HEK293 (cell line): ENCODE data around the gene TNFAIP3.

Experiments used
- CTCF ChIA-PET: fragments of 350-600 bp; formaldehyde crosslinking; extraction: SDS; loops from one replicate; lab custom pipeline; 2021; ENCODE audit warnings: antibody characterized with exemption; lab: Yijun Ruan, JAX
- POLR2A ChIA-PET: fragments of 300-600 bp; formaldehyde crosslinking; extraction: SDS; loops from one replicate; lab custom pipeline; 2020; ENCODE audit warnings: antibody characterized with exemption, inconsistent platforms; lab: Yijun Ruan, JAX
- H3K27ac ChIP-seq: fragments of 200-500 bp; sonication (Bioruptor generic); 2 replicates; pipeline ENCODE4 v1.5.1; 2014; ENCODE audit warnings: low read depth, low read length, control low read depth, inconsistent platforms; ENCODE audit errors: extremely low read depth
- H3K36me3 ChIP-seq, 2 experiments: fragments of 200-500 bp in 1 of 2; sonication (Bioruptor generic) in 1 of 2; 1 replicate in 1 of 2; 2 replicates in 1 of 2; pipeline ENCODE4 v1.5.1; 2014 to 2017; ENCODE audit warnings: inconsistent platforms in 2 of 2, low read length in 2 of 2; ENCODE audit not compliant: control insufficient read depth in 2 of 2, insufficient read depth in 1 of 2
- H3K4me1 ChIP-seq: fragments of 200-500 bp; sonication (Bioruptor generic); 2 replicates; pipeline ENCODE4 v1.5.1; 2014; ENCODE audit warnings: mild to moderate bottlenecking, low read length, inconsistent platforms; ENCODE audit not compliant: control insufficient read depth, insufficient read depth
- H3K4me3 ChIP-seq: 2 replicates; pipeline ENCODE4 v1.5.1; 2011; ENCODE audit warnings: low read depth, mild to moderate bottlenecking, control low read depth, low read length, moderate library complexity
- H3K9me3 ChIP-seq: fragments of 200-500 bp; sonication (Bioruptor generic); 2 replicates; pipeline ENCODE4 v1.5.1; 2014; ENCODE audit warnings: low read depth, low read length, inconsistent platforms; ENCODE audit not compliant: control insufficient read depth, insufficient read depth
- BCL11A ChIP-seq: fragments of 450-650 bp; formaldehyde crosslinking; IDR thresholded peaks from 2 replicates; pipeline ENCODE4 v1.5.1; 2016; ENCODE audit warnings: low read depth, missing biosample characterization, missing genetic modification characterization
- TCF7L2 ChIP-seq: IDR thresholded peaks from 2 replicates; pipeline ENCODE4 v1.6.1; 2011; ENCODE audit warnings: low read depth, mild to moderate bottlenecking, inconsistent platforms, low read length, moderate library complexity, borderline replicate concordance
- ZBTB48 ChIP-seq: fragments of 450-650 bp; formaldehyde crosslinking; IDR thresholded peaks from 2 replicates; pipeline ENCODE4 v1.5.1; 2016; ENCODE audit warnings: missing biosample characterization, missing genetic modification characterization
- ZNF121 ChIP-seq: fragments of 450-650 bp; formaldehyde crosslinking; IDR thresholded peaks from 2 replicates; pipeline ENCODE4 v1.5.1; 2016; ENCODE audit warnings: missing biosample characterization, missing genetic modification characterization
- ZNF140 ChIP-seq: fragments of 450-650 bp; formaldehyde crosslinking; IDR thresholded peaks from 2 replicates; pipeline ENCODE4 v1.5.1; 2016; ENCODE audit warnings: missing biosample characterization, missing genetic modification characterization
- ZNF169 ChIP-seq: fragments of 450-650 bp; formaldehyde crosslinking; IDR thresholded peaks from 2 replicates; pipeline ENCODE4 v1.5.1; 2016; ENCODE audit warnings: missing biosample characterization, missing genetic modification characterization
- ZNF239 ChIP-seq: fragments of 450-650 bp; formaldehyde crosslinking; IDR thresholded peaks from 2 replicates; pipeline ENCODE4 v1.5.1; 2016; ENCODE audit warnings: missing biosample characterization, missing genetic modification characterization
- ZNF280C ChIP-seq: fragments of 450-650 bp; formaldehyde crosslinking; IDR thresholded peaks from 2 replicates; pipeline ENCODE4 v1.5.1; 2016; ENCODE audit warnings: missing biosample characterization, missing genetic modification characterization
- ZNF292 ChIP-seq: fragments of 450-650 bp; formaldehyde crosslinking; IDR thresholded peaks from 2 replicates; pipeline ENCODE4 v1.5.1; 2016; ENCODE audit warnings: low read depth, missing biosample characterization, missing genetic modification characterization, borderline replicate concordance
- ZNF521 ChIP-seq: fragments of 450-650 bp; formaldehyde crosslinking; IDR thresholded peaks from 2 replicates; pipeline ENCODE4 v1.5.1; 2017; ENCODE audit warnings: missing biosample characterization, mild to moderate bottlenecking, missing genetic modification characterization
- ZNF610 ChIP-seq: fragments of 450-650 bp; formaldehyde crosslinking; IDR thresholded peaks from 2 replicates; pipeline ENCODE4 v1.5.1; 2016; ENCODE audit warnings: missing biosample characterization, missing genetic modification characterization, borderline replicate concordance
- ZNF624 ChIP-seq: fragments of 450-650 bp; formaldehyde crosslinking; IDR thresholded peaks from 2 replicates; pipeline ENCODE4 v1.5.1; 2017; ENCODE audit warnings: missing biosample characterization, missing genetic modification characterization
- ZNF677 ChIP-seq: fragments of 450-650 bp; IDR thresholded peaks from 2 replicates; pipeline ENCODE4 v1.5.0; 2018; ENCODE audit warnings: missing biosample characterization, mild to moderate bottlenecking, missing genetic modification characterization, moderate library complexity
- ZNF701 ChIP-seq: fragments of 450-650 bp; formaldehyde crosslinking; IDR thresholded peaks from 2 replicates; pipeline ENCODE4 v1.5.1; 2016; ENCODE audit warnings: missing biosample characterization, missing genetic modification characterization
- ZNF791 ChIP-seq: fragments of 450-650 bp; formaldehyde crosslinking; IDR thresholded peaks from 2 replicates; pipeline ENCODE4 v1.5.1; 2016; ENCODE audit warnings: missing biosample characterization, missing genetic modification characterization
- TF ChIP-seq, protein P1 (sequence below): fragments of 450-650 bp; formaldehyde crosslinking; IDR thresholded peaks from 2 replicates; pipeline ENCODE4 v1.5.1; 2016; ENCODE audit warnings: missing biosample characterization, missing genetic modification characterization
- TF ChIP-seq, protein P2 (sequence below): fragments of 450-650 bp; formaldehyde crosslinking; IDR thresholded peaks from 2 replicates; pipeline ENCODE4 v1.5.1; 2016; ENCODE audit warnings: missing biosample characterization, missing genetic modification characterization, borderline replicate concordance
- TF ChIP-seq, protein P3 (sequence below): fragments of 450-650 bp; formaldehyde crosslinking; IDR thresholded peaks from 2 replicates; pipeline ENCODE4 v1.5.1; 2016; ENCODE audit warnings: missing biosample characterization, missing genetic modification characterization

Gene TNFAIP3

GRCh38 chr6:137877606-137878005, 10.5 kb downstream of the TNFAIP3 start:
- no peaks in the 10 kb centered on the region for H3K4me1 ChIP-seq
- POLR2A ChIA-PET: no interaction called here

GRCh38 chr6:137878029-137878428, 11.0 kb downstream of the TNFAIP3 start:
- Histone ChIP-seq H3K4me3 (no peak overlapping the region), H3K4me1 (no peaks in the 10 kb centered on the region), H3K9me3 (no peaks in the 10 kb centered on the region), H3K27ac (no peak overlapping the region), H3K36me3 (peaks cover 0 to 86% of the 10 kb centered on the region in 2 experiments; a peak in 1 of 3 replicates)
- ChIA-PET POLR2A (no interaction called here), CTCF (interaction anchor here (2.5 kb wide), 1 partner anchor 11 kb away, joined by 11 read pairs; the partner anchor contains the start of gene TNFAIP3)
- TF ChIP-seq, protein P1, sequence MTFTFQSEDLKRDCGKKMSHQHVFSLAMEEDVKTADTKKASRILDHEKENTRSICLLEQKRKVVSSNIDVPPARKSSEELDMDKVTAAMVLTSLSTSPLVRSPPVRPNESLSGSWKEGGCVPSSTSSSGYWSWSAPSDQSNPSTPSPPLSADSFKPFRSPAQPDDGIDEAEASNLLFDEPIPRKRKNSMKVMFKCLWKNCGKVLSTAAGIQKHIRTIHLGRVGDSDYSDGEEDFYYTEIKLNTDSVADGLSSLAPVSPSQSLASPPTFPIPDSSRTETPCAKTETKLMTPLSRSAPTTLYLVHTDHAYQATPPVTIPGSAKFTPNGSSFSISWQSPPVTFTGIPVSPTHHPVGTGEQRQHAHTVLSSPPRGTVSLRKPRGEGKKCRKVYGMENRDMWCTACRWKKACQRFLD (tag by site-specific recombination): no peak
- TF ChIP-seq ZNF239 (no peak), ZNF624 (tag by site-specific recombination) (no peak), ZNF677 (tag by site-specific recombination) (no peak), ZNF701 (tag by site-specific recombination) (no peak), BCL11A (tag by site-specific recombination) (no peak), ZNF610 (tag by site-specific recombination) (no peak)

More at GRCh38 chr6:137877606-137878005, 10.5 kb downstream of the TNFAIP3 start:
- CTCF ChIA-PET: interaction anchor here (0.6 to 2.5 kb wide), 5 partner anchors 10 to 67 kb away, joined by 3 to 11 read pairs (median 4); partner anchors contain the start of gene TNFAIP3
- Histone ChIP-seq H3K27ac (no peak overlapping the region), H3K36me3 (peaks cover 0 to 86% of the 10 kb centered on the region in 2 experiments; a peak in 1 of 3 replicates), H3K4me3 (no peak overlapping the region), H3K9me3 (no peaks in the 10 kb centered on the region)
- no peak for TF ChIP-seq ZNF292 (tag by site-specific recombination)
- no peak for TF ChIP-seq ZNF521 (tag by site-specific recombination)
- no peak for TF ChIP-seq ZNF121 (tag by site-specific recombination)
- no peak for TF ChIP-seq ZBTB48 (tag by site-specific recombination)
- no peak for TF ChIP-seq ZNF169 (tag by site-specific recombination)
- no peak for TF ChIP-seq ZNF791 (tag by site-specific recombination)
- TF ChIP-seq TCF7L2: no peak
- no peak for TF ChIP-seq ZNF140 (tag by site-specific recombination)
- TF ChIP-seq, protein P2, sequence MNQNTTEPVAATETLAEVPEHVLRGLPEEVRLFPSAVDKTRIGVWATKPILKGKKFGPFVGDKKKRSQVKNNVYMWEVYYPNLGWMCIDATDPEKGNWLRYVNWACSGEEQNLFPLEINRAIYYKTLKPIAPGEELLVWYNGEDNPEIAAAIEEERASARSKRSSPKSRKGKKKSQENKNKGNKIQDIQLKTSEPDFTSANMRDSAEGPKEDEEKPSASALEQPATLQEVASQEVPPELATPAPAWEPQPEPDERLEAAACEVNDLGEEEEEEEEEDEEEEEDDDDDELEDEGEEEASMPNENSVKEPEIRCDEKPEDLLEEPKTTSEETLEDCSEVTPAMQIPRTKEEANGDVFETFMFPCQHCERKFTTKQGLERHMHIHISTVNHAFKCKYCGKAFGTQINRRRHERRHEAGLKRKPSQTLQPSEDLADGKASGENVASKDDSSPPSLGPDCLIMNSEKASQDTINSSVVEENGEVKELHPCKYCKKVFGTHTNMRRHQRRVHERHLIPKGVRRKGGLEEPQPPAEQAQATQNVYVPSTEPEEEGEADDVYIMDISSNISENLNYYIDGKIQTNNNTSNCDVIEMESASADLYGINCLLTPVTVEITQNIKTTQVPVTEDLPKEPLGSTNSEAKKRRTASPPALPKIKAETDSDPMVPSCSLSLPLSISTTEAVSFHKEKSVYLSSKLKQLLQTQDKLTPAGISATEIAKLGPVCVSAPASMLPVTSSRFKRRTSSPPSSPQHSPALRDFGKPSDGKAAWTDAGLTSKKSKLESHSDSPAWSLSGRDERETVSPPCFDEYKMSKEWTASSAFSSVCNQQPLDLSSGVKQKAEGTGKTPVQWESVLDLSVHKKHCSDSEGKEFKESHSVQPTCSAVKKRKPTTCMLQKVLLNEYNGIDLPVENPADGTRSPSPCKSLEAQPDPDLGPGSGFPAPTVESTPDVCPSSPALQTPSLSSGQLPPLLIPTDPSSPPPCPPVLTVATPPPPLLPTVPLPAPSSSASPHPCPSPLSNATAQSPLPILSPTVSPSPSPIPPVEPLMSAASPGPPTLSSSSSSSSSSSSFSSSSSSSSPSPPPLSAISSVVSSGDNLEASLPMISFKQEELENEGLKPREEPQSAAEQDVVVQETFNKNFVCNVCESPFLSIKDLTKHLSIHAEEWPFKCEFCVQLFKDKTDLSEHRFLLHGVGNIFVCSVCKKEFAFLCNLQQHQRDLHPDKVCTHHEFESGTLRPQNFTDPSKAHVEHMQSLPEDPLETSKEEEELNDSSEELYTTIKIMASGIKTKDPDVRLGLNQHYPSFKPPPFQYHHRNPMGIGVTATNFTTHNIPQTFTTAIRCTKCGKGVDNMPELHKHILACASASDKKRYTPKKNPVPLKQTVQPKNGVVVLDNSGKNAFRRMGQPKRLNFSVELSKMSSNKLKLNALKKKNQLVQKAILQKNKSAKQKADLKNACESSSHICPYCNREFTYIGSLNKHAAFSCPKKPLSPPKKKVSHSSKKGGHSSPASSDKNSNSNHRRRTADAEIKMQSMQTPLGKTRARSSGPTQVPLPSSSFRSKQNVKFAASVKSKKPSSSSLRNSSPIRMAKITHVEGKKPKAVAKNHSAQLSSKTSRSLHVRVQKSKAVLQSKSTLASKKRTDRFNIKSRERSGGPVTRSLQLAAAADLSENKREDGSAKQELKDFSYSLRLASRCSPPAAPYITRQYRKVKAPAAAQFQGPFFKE (tag by site-specific recombination): no peak
- no peak for TF ChIP-seq ZNF280C (tag by site-specific recombination)
- TF ChIP-seq, protein P3, sequence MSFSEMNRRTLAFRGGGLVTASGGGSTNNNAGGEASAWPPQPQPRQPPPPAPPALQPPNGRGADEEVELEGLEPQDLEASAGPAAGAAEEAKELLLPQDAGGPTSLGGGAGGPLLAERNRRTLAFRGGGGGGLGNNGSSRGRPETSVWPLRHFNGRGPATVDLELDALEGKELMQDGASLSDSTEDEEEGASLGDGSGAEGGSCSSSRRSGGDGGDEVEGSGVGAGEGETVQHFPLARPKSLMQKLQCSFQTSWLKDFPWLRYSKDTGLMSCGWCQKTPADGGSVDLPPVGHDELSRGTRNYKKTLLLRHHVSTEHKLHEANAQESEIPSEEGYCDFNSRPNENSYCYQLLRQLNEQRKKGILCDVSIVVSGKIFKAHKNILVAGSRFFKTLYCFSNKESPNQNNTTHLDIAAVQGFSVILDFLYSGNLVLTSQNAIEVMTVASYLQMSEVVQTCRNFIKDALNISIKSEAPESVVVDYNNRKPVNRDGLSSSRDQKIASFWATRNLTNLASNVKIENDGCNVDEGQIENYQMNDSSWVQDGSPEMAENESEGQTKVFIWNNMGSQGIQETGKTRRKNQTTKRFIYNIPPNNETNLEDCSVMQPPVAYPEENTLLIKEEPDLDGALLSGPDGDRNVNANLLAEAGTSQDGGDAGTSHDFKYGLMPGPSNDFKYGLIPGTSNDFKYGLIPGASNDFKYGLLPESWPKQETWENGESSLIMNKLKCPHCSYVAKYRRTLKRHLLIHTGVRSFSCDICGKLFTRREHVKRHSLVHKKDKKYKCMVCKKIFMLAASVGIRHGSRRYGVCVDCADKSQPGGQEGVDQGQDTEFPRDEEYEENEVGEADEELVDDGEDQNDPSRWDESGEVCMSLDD (tag by site-specific recombination): no peak
